22Rv1 (cell line): Measurements from ENCODE around the gene NTN4.

Source experiments
- ZFX ChIP-seq: fragments of 450-650 bp; IDR thresholded peaks from 2 replicates; pipeline ENCODE4 v1.6.1; 2017; ENCODE audit warnings: antibody characterized with exemption, borderline replicate concordance
- TF ChIP-seq, protein P1 (sequence below): fragments of 450-650 bp; IDR thresholded peaks from 2 replicates; pipeline ENCODE4 v1.5.1; 2017; ENCODE audit warnings: mild to moderate bottlenecking

DNA sequence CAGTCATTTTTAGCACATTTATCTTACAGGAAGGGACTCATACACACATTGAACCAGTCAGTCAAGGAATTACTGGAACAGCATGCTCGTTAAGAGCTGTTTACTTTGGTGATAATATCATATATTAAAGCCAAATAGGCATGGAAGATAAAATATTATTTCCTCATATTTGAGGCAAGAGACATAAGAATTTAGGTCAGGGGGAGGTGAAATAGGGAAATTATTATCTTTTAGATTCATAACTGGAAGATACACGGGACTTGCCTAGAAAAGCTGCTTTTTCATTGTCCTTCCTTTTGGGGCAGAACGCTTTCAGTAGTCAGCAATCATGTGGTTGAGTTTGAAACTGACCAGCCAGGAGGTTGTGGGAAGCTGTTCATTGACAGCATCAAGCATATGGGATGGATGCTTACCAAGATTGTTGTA, 72.5 kb downstream of the NTN4 start:
- TF ChIP-seq, protein P1, sequence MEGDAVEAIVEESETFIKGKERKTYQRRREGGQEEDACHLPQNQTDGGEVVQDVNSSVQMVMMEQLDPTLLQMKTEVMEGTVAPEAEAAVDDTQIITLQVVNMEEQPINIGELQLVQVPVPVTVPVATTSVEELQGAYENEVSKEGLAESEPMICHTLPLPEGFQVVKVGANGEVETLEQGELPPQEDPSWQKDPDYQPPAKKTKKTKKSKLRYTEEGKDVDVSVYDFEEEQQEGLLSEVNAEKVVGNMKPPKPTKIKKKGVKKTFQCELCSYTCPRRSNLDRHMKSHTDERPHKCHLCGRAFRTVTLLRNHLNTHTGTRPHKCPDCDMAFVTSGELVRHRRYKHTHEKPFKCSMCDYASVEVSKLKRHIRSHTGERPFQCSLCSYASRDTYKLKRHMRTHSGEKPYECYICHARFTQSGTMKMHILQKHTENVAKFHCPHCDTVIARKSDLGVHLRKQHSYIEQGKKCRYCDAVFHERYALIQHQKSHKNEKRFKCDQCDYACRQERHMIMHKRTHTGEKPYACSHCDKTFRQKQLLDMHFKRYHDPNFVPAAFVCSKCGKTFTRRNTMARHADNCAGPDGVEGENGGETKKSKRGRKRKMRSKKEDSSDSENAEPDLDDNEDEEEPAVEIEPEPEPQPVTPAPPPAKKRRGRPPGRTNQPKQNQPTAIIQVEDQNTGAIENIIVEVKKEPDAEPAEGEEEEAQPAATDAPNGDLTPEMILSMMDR: no peak
- no peak for TF ChIP-seq ZFX
